Keratinocyte (primary cell): ENCODE measurements around the gene GSK3A. TPM values are rescaled to one million over a fixed set of nuclear protein-coding genes. Genes with fewer than 3 reads are reported as not detected.

Experiments used
- DNase-seq: peaks from one replicate; pipeline ENCODE4 v3.0.0-alpha.2; 2011; ENCODE audit warnings: low read depth, missing footprints, low spot score
- FAIRE-seq: peaks from 2 replicates; lab custom pipeline; 2011; peaks lifted over from hg19 to GRCh38; lab: Jason Lieb, UNC
- H2AFZ ChIP-seq: 2 replicates; pipeline ENCODE4 v1.6.0; 2012; ENCODE audit warnings: low read length, control low read depth, inconsistent platforms; ENCODE audit not compliant: control insufficient read depth
- H3K27ac ChIP-seq: 2 replicates; pipeline ENCODE4 v1.5.1; 2011; ENCODE audit warnings: low read length; ENCODE audit not compliant: control insufficient read depth, insufficient read depth
- H3K27me3 ChIP-seq: 3 replicates; pipeline ENCODE4 v1.6.0; 2011; ENCODE audit warnings: low read length; ENCODE audit not compliant: control insufficient read depth, insufficient read depth; ENCODE audit errors: extremely low read depth
- H3K36me3 ChIP-seq, 2 experiments: 2 replicates in 1 of 2; 3 replicates in 1 of 2; pipeline ENCODE4 v1.5.1; 2011; ENCODE audit warnings: low read length in 2 of 2, mild to moderate bottlenecking in 1 of 2; ENCODE audit not compliant: control insufficient read depth in 2 of 2, insufficient read depth in 2 of 2; ENCODE audit errors: extremely low read depth in 1 of 2
- H3K4me1 ChIP-seq: 3 replicates; pipeline ENCODE4 v1.5.1; 2011; ENCODE audit warnings: low read length; ENCODE audit not compliant: control insufficient read depth, insufficient read depth; ENCODE audit errors: extremely low read depth
- H3K4me2 ChIP-seq: 3 replicates; pipeline ENCODE4 v1.6.0; 2011; ENCODE audit warnings: low read depth, low read length; ENCODE audit not compliant: control insufficient read depth, insufficient read depth; ENCODE audit errors: extremely low read depth
- H3K4me3 ChIP-seq, 3 experiments: fragments of 200-600 bp in 1 of 3; sonication (generic) in 1 of 3; 2 replicates in 2 of 3; 3 replicates in 1 of 3; pipeline ENCODE4 v1.5.1; 2011 to 2016; ENCODE audit warnings: low read length in 3 of 3, mild to moderate bottlenecking in 3 of 3, control low read depth in 2 of 3, inconsistent platforms in 1 of 3, low read depth in 1 of 3, mixed read lengths in 1 of 3, mixed run types in 1 of 3, moderate library complexity in 1 of 3; ENCODE audit not compliant: control insufficient read depth in 2 of 3, insufficient read depth in 2 of 3; ENCODE audit errors: extremely low read depth in 1 of 3
- H3K79me2 ChIP-seq: 2 replicates; pipeline ENCODE4 v1.6.0; 2012; ENCODE audit warnings: low read length; ENCODE audit not compliant: control insufficient read depth, insufficient read depth
- H3K9ac ChIP-seq: 3 replicates; pipeline ENCODE4 v1.6.0; 2011; ENCODE audit warnings: low read length; ENCODE audit not compliant: control insufficient read depth, insufficient read depth; ENCODE audit errors: extremely low read depth
- H3K9me1 ChIP-seq: 3 replicates; pipeline ENCODE4 v1.6.0; 2011; ENCODE audit warnings: low read length; ENCODE audit not compliant: control insufficient read depth, insufficient read depth; ENCODE audit errors: extremely low read depth
- H3K9me3 ChIP-seq: 2 replicates; pipeline ENCODE4 v1.5.1; 2012; ENCODE audit warnings: low read depth, low read length; ENCODE audit not compliant: control insufficient read depth
- H4K20me1 ChIP-seq: 3 replicates; pipeline ENCODE4 v1.6.0; 2011; ENCODE audit warnings: low read length; ENCODE audit not compliant: control insufficient read depth, insufficient read depth; ENCODE audit errors: extremely low read depth
- EZH2 ChIP-seq: IDR thresholded peaks from one replicate; pipeline ENCODE4 v1.6.1; 2012; ENCODE audit warnings: inconsistent platforms, mild to moderate bottlenecking, low read length, moderate library complexity
- dilution Hi-C: fragments of 300-500 bp; cut with MboI; formaldehyde crosslinking; loops from one replicate; pipeline ENCODE4 v1.7.0; 2020; ENCODE audit warnings: low sequenced_read_pairs; ENCODE audit not compliant: extremely low pct_ligation_motif_present
- polyA plus RNA-seq, 5 experiments: library from polyadenylated mRNA; depleted of rRNA in 3 of 5; stranded (reverse) in 3 of 5; stranded (forward) in 1 of 5; unstranded in 1 of 5; fragments of >200 nt; gene quantifications; 1 replicate in 1 of 5; 2 replicates in 3 of 5; 3 replicates in 1 of 5; pipeline versions ENCODE4 v1.2.1 to v1.2.3, GENCODE V29; 2011 to 2012; ENCODE audit warnings: missing spikeins in 2 of 5, low read depth in 1 of 5, low replicate concordance in 1 of 5
- TF ChIP-seq, protein P1 (sequence below), 3 experiments: IDR thresholded peaks in 1 of 3; conservative IDR thresholded peaks in 1 of 3; optimal IDR thresholded peaks in 1 of 3; 2 replicates in 2 of 3; 3 replicates in 1 of 3; pipeline versions ENCODE3 to v1.5.1; 2011; ENCODE audit warnings: low read length in 3 of 3, mild to moderate bottlenecking in 3 of 3, moderate library complexity in 2 of 3, control low read depth in 1 of 3, inconsistent platforms in 1 of 3; ENCODE audit not compliant: insufficient read depth in 2 of 3; ENCODE audit errors: extremely low read depth in 1 of 3

The GSK3A gene
- polyA plus RNA-seq, 1 donor (not counting 4 experiments of a cell fraction or from before 2014, with no cell fraction given): 36.9 TPM

DNA sequence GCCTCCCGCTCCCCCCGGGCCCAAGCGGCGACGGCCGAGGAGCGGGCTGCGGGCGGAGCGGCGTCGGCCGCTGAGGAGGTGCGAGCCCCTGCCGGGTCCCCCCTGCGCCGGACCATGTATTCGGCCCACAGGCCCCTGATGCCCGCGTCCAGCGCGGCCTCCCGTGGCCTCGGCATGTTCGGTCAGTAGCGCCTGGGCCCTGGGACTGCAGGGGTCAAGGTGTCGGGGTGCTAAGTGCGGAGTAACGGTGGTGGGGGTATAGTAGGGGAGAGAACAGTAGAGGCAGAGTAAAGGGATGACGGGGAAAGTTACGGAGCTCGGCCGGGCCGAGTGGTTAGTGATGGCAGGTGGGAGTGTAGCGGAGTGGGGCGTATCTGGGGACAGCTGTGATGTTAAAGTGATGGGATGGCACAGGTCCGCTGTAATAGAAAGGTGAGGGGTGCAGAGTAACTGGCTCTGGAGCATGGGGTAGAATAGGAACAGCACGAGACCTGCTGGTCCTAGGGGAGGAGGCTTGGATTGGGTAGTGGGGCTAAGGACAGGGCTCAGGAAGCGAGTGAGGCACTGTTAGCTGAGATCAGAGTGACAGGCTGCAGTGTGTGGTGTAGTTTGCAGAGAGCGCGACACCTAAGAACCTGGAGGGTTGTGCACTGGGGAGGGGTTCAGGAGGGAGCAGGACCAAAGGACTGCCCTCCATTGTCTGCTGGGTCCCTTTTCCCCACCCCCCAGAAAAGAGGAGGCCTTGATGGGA lies 42.4 kb upstream of the GSK3A start:
- dilution Hi-C loops: no loop called here
- Histone ChIP-seq H3K4me2 (peak overlapping the region; percentile 28), H3K27ac (no peak overlapping the region), H3K4me3 (peak overlapping the region; percentile 50 to 67 (median 58)), H3K36me3 (peaks cover 15 to 22% of the 10 kb centered on the region in 2 experiments), H3K79me2 (peaks cover 21% of the 10 kb centered on the region), H3K27me3 (no peaks in the 10 kb centered on the region), H3K9me1 (no peaks in the 10 kb centered on the region), H3K9me3 (no peaks in the 10 kb centered on the region), H3K9ac (peak overlapping the region; percentile 63), H2AFZ (no peak overlapping the region), H3K4me1 (peaks cover 39% of the 10 kb centered on the region), H4K20me1 (no peaks in the 10 kb centered on the region)
- no peak for DNase-seq
- TF ChIP-seq EZH2: no peak
- TF ChIP-seq, protein P1, sequence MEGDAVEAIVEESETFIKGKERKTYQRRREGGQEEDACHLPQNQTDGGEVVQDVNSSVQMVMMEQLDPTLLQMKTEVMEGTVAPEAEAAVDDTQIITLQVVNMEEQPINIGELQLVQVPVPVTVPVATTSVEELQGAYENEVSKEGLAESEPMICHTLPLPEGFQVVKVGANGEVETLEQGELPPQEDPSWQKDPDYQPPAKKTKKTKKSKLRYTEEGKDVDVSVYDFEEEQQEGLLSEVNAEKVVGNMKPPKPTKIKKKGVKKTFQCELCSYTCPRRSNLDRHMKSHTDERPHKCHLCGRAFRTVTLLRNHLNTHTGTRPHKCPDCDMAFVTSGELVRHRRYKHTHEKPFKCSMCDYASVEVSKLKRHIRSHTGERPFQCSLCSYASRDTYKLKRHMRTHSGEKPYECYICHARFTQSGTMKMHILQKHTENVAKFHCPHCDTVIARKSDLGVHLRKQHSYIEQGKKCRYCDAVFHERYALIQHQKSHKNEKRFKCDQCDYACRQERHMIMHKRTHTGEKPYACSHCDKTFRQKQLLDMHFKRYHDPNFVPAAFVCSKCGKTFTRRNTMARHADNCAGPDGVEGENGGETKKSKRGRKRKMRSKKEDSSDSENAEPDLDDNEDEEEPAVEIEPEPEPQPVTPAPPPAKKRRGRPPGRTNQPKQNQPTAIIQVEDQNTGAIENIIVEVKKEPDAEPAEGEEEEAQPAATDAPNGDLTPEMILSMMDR (optimal IDR thresholded peaks at IDR 0.05 in 1 of 3, IDR thresholded peaks at IDR 0.05 in 1 of 3, conservative IDR thresholded peaks at IDR 0.05 in 1 of 3; ENCODE audit: extremely low read depth in 1 of 3, insufficient read depth in 2 of 3, low read length in 3 of 3): no peak
- FAIRE-seq: peak; percentile 71

DNA sequence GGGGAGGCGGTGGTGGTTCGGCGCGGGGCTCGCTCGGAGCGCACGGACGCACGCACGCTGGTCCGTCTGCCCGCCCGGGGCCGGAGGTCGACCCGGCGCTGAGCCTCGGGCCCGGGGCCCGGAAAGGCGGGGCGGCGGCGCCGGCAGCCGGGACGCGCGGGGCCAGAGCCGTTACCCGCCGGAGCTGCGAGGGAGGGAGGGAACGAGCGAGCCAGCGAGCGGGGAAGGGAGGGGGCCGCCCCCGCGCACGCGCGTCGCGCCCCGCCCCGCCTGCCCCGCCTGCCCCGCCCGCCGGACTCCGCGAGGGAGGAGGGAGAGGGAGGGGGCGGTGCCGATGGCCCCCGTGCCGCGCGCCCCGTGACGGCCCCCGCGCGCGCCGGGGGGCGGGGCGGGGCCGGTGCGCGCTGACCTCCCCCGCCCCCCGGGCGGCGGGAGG lies 41.7 kb upstream of the GSK3A start:
- TF ChIP-seq, protein P1 (optimal IDR thresholded peaks at IDR 0.05 in 1 of 3, IDR thresholded peaks at IDR 0.05 in 1 of 3, conservative IDR thresholded peaks at IDR 0.05 in 1 of 3; ENCODE audit: extremely low read depth in 1 of 3, insufficient read depth in 2 of 3, low read length in 3 of 3): no peak
- TF ChIP-seq EZH2: no peak
- FAIRE-seq (no peak), DNase-seq (no peak)
- dilution Hi-C loops: no loop called here
- Histone ChIP-seq H2AFZ (no peak overlapping the region), H3K9me1 (peaks cover 3% of the 10 kb centered on the region), H3K9ac (no peak overlapping the region), H3K4me3 (no peak overlapping the region), H3K79me2 (peaks cover 27% of the 10 kb centered on the region), H3K27me3 (no peaks in the 10 kb centered on the region), H3K36me3 (peaks cover 8 to 21% of the 10 kb centered on the region in 2 experiments), H4K20me1 (no peaks in the 10 kb centered on the region), H3K9me3 (no peaks in the 10 kb centered on the region), H3K27ac (no peak overlapping the region), H3K4me2 (no peak overlapping the region), H3K4me1 (peaks cover 46% of the 10 kb centered on the region)
